Measurements from ENCODE around the gene SLC16A4. TPM values are rescaled to one million over a fixed set of nuclear protein-coding genes. Genes with fewer than 3 reads are reported as not detected.

Gene SLC16A4
- total and polyA plus RNA-seq, 2 donors (not counting 1 experiment from before 2014, with no cell fraction given), result 0.39 to 2.6 TPM

DNA sequence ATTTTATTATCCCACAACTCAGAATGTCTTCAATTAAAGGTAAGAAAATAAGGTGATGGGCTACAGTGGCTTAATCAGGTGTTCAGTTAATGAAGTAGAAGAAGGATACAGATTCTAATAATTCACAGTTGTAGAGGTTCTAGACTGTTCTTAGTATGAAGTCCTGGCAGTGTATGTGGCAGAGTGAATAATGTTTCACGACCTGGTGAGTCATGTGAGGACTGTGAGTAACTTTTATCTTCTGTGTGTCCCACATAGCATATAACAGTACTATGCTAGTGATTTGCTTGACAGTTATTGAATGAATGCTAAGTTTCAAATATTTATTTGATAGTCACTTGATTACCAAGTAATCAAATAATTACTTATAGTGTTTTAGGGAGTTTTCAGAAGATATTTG is 20.0 kb downstream of the SLC16A4 start:
- H3K79me2 ChIP-seq (ENCODE audit: control insufficient read depth, insufficient read depth, low read length), result peaks cover 12% of the 10 kb centered on the region
- POLR2A ChIA-PET, result no interaction called here
- ATAC-seq (ENCODE audit: low read depth), result no peak
- Mint-ChIP-seq H3K4me1 (no peaks in the 10 kb centered on the region), H3K9me3 (ENCODE audit: insufficient read depth) (no peaks in the 10 kb centered on the region), H3K27me3 (no peaks in the 10 kb centered on the region), H3K4me3 (no peak overlapping the region), H3K27ac (no peak overlapping the region)
- no peak overlapping the region for H3K27ac ChIP-seq (ENCODE audit: low read length in 2 of 2)
- intact Hi-C loops (cut with micrococcal nuclease), result loop anchor here (5.0 kb wide), 1 partner anchor 36 kb away; the partner anchor contains the start of gene LAMTOR5
- H3K9ac ChIP-seq (ENCODE audit: low read length), result no peak overlapping the region
- CTCF ChIA-PET, result interaction anchor here (0.9 to 2.3 kb wide), 3 partner anchors 14 to 125 kb away, joined by 3 to 5 read pairs (median 4); no protein-coding TSS in a partner anchor
- no peaks in the 10 kb centered on the region for H3K4me1 ChIP-seq (ENCODE audit: control insufficient read depth in 2 of 2, insufficient read depth in 2 of 2, low read length in 2 of 2)
- H3K36me3 ChIP-seq (replicated peaks in 1 of 2; ENCODE audit: control extremely low read depth in 1 of 2, control insufficient read depth in 1 of 2, extremely low read depth in 1 of 2, insufficient read depth in 2 of 2, low read length in 1 of 2), result peaks cover 3 to 19% of the 10 kb centered on the region in 2 experiments
- WGBS (ENCODE audit: insufficient coverage), result no CpG with 5 or more reads among the region's 1 CpG
- no peak overlapping the region for H2AFZ ChIP-seq (ENCODE audit: insufficient read depth, low read depth, low read length, poor library complexity, severe bottlenecking)
- H3K4me2 ChIP-seq (replicated peaks; ENCODE audit: low read depth, low read length, poor library complexity, severe bottlenecking), result no peak overlapping the region
- H3K4me3 ChIP-seq (ENCODE audit: control extremely low read depth in 1 of 5, extremely low read depth in 1 of 5, insufficient read depth in 1 of 5, low read depth in 2 of 5, low read length in 4 of 5), result no peak overlapping the region
- TF ChIP-seq EZH2 (IDR thresholded peaks at IDR 0.05; ENCODE audit: borderline replicate concordance, insufficient read depth, low read depth, low read length, poor library complexity, severe bottlenecking), result no peak
- TF ChIP-seq, protein P1, sequence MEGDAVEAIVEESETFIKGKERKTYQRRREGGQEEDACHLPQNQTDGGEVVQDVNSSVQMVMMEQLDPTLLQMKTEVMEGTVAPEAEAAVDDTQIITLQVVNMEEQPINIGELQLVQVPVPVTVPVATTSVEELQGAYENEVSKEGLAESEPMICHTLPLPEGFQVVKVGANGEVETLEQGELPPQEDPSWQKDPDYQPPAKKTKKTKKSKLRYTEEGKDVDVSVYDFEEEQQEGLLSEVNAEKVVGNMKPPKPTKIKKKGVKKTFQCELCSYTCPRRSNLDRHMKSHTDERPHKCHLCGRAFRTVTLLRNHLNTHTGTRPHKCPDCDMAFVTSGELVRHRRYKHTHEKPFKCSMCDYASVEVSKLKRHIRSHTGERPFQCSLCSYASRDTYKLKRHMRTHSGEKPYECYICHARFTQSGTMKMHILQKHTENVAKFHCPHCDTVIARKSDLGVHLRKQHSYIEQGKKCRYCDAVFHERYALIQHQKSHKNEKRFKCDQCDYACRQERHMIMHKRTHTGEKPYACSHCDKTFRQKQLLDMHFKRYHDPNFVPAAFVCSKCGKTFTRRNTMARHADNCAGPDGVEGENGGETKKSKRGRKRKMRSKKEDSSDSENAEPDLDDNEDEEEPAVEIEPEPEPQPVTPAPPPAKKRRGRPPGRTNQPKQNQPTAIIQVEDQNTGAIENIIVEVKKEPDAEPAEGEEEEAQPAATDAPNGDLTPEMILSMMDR (IDR thresholded peaks at IDR 0.05), result no peak
- no peaks in the 10 kb centered on the region for H4K20me1 ChIP-seq (ENCODE audit: control insufficient read depth, insufficient read depth, low read length, poor library complexity, severe bottlenecking)
- H3K9me3 ChIP-seq (ENCODE audit: control extremely low read depth in 1 of 3, control insufficient read depth in 2 of 3, insufficient read depth in 1 of 3, low read length in 2 of 3), result no peaks in the 10 kb centered on the region
- no peaks in the 10 kb centered on the region for H3K27me3 ChIP-seq (replicated peaks in 1 of 4; ENCODE audit: control extremely low read depth in 1 of 4, control insufficient read depth in 3 of 4, insufficient read depth in 4 of 4, low read length in 3 of 4)
- DNase-seq, result no peak

DNA sequence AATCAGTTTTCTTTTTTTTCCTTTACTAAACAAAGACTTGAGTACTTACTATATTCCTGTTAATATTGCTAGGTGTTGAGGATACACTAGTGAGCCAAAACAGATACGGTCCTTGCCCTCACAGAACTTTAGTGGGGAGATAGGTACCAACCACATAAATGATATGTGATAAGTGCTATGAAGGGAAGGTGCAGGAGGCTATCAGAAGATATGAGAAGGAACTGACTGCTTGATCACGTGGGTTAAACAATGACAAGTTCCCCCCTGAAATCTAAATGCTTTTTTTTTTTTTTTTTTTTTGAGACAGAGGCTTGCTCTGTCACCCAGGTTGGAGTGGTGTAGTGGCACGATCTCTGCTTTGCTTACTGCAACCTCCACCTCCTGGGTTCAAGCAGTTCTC is 26.6 kb downstream of the SLC16A4 start:
- Histone ChIP-seq H3K4me2 (replicated peaks; ENCODE audit: low read depth, low read length, poor library complexity, severe bottlenecking) (no peak overlapping the region), H3K36me3 (replicated peaks in 1 of 2; ENCODE audit: control extremely low read depth in 1 of 2, control insufficient read depth in 1 of 2, extremely low read depth in 1 of 2, insufficient read depth in 2 of 2, low read length in 1 of 2) (peaks cover 3 to 19% of the 10 kb centered on the region in 2 experiments), H2AFZ (ENCODE audit: insufficient read depth, low read depth, low read length, poor library complexity, severe bottlenecking) (no peak overlapping the region), H3K79me2 (ENCODE audit: control insufficient read depth, insufficient read depth, low read length) (peaks cover 42% of the 10 kb centered on the region), H3K9ac (ENCODE audit: low read length) (no peak overlapping the region), H4K20me1 (ENCODE audit: control insufficient read depth, insufficient read depth, low read length, poor library complexity, severe bottlenecking) (no peaks in the 10 kb centered on the region), H3K4me1 (ENCODE audit: control insufficient read depth in 2 of 2, insufficient read depth in 2 of 2, low read length in 2 of 2) (no peaks in the 10 kb centered on the region), H3K27me3 (replicated peaks in 1 of 4; ENCODE audit: control extremely low read depth in 1 of 4, control insufficient read depth in 3 of 4, insufficient read depth in 4 of 4, low read length in 3 of 4) (no peaks in the 10 kb centered on the region), H3K4me3 (ENCODE audit: control extremely low read depth in 1 of 5, extremely low read depth in 1 of 5, insufficient read depth in 1 of 5, low read depth in 2 of 5, low read length in 4 of 5) (no peak overlapping the region), H3K27ac (ENCODE audit: low read length in 2 of 2) (no peak overlapping the region), H3K9me3 (ENCODE audit: control extremely low read depth in 1 of 3, control insufficient read depth in 2 of 3, insufficient read depth in 1 of 3, low read length in 2 of 3) (no peaks in the 10 kb centered on the region)
- Mint-ChIP-seq H3K27ac (no peak overlapping the region), H3K4me1 (peaks cover 1% of the 10 kb centered on the region), H3K9me3 (ENCODE audit: insufficient read depth) (no peaks in the 10 kb centered on the region), H3K27me3 (no peaks in the 10 kb centered on the region), H3K4me3 (no peak overlapping the region)
- TF ChIP-seq, protein P1 (IDR thresholded peaks at IDR 0.05), result no peak
- no peak for TF ChIP-seq EZH2 (IDR thresholded peaks at IDR 0.05; ENCODE audit: borderline replicate concordance, insufficient read depth, low read depth, low read length, poor library complexity, severe bottlenecking)
- intact Hi-C loops (cut with micrococcal nuclease), result no loop called here
- ChIA-PET CTCF (no interaction called here), POLR2A (no interaction called here)
- DNase-seq, result no peak
- ATAC-seq (ENCODE audit: low read depth), result no peak
- WGBS (ENCODE audit: insufficient coverage), result 100% methylated on average over 1 of the region's 3 CpGs
